ENCODE measurements around the gene RAD51B.

The RAD51B gene

GRCh38 chr14:68467425-68467824, 647.8 kb downstream of the RAD51B start:
- no peak for FAIRE-seq
- no peak for DNase-seq (ENCODE audit: insufficient read length, low spot score)
- no peak for TF ChIP-seq CTCF (IDR thresholded peaks at IDR 0.05; ENCODE audit: insufficient read depth, missing control alignments)

DNA sequence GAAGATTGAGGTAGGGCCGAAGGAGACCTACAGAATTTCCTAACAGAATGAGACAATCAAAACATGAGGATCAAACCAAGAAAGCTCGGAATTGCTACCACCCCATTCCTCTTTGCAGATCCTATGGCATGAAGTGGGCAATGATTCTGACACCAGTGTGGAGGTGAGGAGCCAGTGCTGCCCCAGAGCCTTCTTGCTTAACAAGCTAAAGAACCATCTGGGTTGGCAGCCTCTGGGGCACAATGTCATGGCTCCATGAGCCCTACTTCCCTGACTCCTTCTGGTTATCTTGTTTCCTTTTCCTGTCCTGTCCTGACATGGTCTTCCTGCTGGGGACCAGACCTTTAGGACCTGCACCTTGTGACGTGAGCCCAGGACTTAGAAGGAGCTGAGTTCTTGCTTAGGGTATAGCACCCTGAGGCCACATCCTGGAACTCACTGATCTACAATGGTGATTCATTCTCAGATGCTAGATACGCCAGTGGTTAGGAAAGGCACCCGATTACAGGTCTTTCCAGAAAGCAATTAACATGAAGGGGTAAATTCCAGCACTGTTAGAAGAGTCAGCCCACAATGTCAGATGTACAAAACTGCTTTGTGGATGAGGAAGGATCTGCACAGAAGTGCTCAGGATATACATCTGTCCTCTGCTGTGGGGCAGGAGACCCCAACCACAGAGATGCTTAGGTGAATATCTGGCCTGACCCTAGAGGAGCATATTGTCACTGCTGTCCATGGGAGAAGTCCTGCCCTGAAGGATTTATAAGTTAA, 649.0 kb downstream of the RAD51B start:
- DNase-seq (ENCODE audit: insufficient read length, low spot score) (no peak), FAIRE-seq (no peak)
- TF ChIP-seq CTCF (IDR thresholded peaks at IDR 0.05; ENCODE audit: insufficient read depth, missing control alignments) = no peak

GRCh38 chr14:68469208-68469713, 649.7 kb downstream of the RAD51B start:
- TF ChIP-seq CTCF (IDR thresholded peaks at IDR 0.05; ENCODE audit: insufficient read depth, missing control alignments) = no peak
- DNase-seq (ENCODE audit: insufficient read length, low spot score) = no peak
- FAIRE-seq = no peak

DNA sequence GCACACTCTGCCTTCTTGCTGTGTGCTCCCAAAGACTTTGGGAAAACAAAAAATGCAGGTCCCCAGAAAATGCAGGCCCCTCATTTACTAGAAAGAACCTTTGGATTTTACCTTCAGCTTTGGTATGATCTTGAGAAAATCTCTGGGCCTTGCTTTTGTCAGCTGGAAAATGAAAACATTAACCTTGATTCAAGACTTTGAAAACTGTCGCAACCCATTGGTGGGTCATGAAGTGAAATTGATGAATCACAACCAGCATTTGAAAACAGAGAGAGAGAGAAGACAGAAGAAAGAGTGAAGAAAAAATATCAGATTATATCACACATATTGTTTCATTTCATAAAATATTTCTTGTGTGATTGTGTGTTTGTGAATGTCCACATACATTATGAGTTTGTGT, 650.8 kb downstream of the RAD51B start:
- FAIRE-seq (no peak), DNase-seq (ENCODE audit: insufficient read length, low spot score) (no peak)
- no peak for TF ChIP-seq CTCF (IDR thresholded peaks at IDR 0.05; ENCODE audit: insufficient read depth, missing control alignments)

DNA sequence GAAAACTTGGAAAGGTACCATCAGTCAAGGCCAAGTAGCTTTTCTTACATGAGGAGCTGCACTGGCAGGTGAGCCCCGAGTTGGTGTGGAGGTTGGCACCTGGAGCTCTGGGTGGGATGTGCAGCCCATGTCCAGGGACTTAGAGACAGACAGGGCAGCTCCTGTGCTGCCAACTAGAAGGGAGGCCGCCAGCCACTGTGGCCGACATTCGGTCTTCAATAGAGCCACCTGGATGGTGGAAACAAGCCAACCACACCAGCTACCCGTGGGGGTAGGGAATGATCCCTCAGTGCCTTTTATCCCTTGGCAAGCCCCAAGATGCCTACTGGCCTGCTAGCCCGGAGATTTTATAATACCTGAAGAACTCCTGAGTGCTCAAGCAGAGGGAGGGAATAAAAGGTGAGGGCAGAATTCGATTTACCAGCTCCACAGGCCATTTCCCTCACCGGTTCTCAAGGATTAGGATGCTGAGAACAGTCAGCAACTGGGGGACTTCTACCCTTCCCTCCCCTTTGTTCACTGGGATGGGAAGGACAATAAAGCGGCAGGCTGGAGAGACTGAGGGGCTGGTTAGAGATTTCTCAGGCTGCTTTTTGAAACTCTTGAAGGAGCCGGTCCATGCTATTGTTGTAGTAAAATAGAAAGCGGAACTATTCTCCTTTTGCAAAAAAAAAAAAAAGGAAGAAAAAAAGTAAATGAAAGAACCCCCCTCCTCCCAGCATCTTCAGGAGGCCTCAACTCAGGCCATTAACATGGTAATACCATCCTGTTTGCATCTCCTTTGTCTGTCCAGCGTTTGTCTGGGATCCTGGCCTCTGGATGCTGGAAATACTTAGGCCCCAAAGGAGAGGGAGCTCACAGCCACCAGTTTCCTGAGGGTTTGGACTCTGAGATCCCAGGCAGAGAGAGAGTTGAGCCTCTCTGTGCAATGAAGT, 651.7 kb downstream of the RAD51B start:
- no peak for FAIRE-seq
- DNase-seq (ENCODE audit: insufficient read length, low spot score) = no peak
- TF ChIP-seq CTCF (IDR thresholded peaks at IDR 0.05; ENCODE audit: insufficient read depth, missing control alignments) = no peak

DNA sequence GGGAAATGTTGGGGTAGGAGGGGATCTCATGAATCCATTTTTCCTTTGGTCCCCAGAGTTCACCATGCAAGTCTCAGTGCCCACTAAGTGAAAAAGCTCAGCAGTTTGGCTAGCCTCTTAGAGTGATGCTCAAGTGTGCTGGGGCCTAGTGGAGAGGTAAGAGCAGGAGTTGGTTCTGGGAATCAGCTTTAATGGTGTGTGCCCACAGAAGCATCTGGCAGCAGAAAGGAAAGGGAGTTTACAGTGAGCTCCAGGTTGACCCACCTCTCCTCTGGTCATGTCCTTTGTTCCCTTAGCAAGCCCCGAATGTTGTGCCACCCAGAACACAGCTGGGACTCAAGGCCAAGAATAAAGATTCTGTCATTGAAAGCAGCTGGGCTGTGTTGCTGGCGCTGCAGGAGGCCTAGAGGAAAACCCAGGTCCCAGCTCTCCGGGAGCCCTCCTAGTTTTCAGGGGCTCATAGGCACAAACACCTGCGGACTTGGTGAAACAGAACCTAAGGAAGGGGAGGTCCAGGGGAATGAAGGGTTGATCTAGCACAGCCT, 652.5 kb downstream of the RAD51B start:
- FAIRE-seq (no peak), DNase-seq (ENCODE audit: insufficient read length, low spot score) (no peak)
- no peak for TF ChIP-seq CTCF (IDR thresholded peaks at IDR 0.05; ENCODE audit: insufficient read depth, missing control alignments)
